ENCODE results near the gene KCTD8.

KCTD8 gene

GRCh38 chr4:44422912-44423311, 25.7 kb downstream of the KCTD8 start:
- H3K4me3 ChIP-seq (ENCODE audit: control insufficient read depth, low read depth, low read length): no peak overlapping the region
- no peak for DNase-seq (ENCODE audit: low read depth)
- TF ChIP-seq, protein P1, sequence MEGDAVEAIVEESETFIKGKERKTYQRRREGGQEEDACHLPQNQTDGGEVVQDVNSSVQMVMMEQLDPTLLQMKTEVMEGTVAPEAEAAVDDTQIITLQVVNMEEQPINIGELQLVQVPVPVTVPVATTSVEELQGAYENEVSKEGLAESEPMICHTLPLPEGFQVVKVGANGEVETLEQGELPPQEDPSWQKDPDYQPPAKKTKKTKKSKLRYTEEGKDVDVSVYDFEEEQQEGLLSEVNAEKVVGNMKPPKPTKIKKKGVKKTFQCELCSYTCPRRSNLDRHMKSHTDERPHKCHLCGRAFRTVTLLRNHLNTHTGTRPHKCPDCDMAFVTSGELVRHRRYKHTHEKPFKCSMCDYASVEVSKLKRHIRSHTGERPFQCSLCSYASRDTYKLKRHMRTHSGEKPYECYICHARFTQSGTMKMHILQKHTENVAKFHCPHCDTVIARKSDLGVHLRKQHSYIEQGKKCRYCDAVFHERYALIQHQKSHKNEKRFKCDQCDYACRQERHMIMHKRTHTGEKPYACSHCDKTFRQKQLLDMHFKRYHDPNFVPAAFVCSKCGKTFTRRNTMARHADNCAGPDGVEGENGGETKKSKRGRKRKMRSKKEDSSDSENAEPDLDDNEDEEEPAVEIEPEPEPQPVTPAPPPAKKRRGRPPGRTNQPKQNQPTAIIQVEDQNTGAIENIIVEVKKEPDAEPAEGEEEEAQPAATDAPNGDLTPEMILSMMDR (conservative IDR thresholded peaks at IDR 0.05; ENCODE audit: control insufficient read depth, insufficient read depth, low read depth, low read length): no peak

- TF ChIP-seq, protein P1 (conservative IDR thresholded peaks at IDR 0.05; ENCODE audit: control insufficient read depth, insufficient read depth, low read depth, low read length): no peak
- no peak overlapping the region for H3K4me3 ChIP-seq (ENCODE audit: control insufficient read depth, low read depth, low read length)
- no peak for DNase-seq (ENCODE audit: low read depth)
These were observed 27.1 kb downstream of the KCTD8 start for GRCh38 chr4:44421330-44422065.

DNA sequence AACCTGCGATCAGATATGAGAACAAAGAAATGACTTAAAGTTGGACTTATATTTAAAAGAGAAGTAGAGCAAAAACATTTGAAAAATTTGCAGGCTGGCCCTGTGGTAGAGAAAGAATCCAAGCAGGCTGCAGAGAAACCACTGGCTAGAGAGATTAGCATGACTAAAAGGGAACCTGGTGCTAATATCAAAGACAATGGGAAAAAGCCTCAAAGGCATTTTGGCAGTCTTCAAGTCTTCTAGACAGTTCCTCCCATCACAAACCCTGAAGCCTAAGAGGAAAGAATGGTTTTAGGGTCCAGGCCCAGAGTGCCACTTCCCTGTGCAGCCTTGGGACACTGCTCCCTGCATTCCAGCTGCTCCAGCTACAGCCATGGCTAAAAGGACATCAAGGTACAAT, 33.4 kb downstream of the KCTD8 start:
- TF ChIP-seq, protein P1 (conservative IDR thresholded peaks at IDR 0.05; ENCODE audit: control insufficient read depth, insufficient read depth, low read depth, low read length): no peak
- H3K4me3 ChIP-seq (ENCODE audit: control insufficient read depth, low read depth, low read length): no peak overlapping the region
- no peak for DNase-seq (ENCODE audit: low read depth)

DNA sequence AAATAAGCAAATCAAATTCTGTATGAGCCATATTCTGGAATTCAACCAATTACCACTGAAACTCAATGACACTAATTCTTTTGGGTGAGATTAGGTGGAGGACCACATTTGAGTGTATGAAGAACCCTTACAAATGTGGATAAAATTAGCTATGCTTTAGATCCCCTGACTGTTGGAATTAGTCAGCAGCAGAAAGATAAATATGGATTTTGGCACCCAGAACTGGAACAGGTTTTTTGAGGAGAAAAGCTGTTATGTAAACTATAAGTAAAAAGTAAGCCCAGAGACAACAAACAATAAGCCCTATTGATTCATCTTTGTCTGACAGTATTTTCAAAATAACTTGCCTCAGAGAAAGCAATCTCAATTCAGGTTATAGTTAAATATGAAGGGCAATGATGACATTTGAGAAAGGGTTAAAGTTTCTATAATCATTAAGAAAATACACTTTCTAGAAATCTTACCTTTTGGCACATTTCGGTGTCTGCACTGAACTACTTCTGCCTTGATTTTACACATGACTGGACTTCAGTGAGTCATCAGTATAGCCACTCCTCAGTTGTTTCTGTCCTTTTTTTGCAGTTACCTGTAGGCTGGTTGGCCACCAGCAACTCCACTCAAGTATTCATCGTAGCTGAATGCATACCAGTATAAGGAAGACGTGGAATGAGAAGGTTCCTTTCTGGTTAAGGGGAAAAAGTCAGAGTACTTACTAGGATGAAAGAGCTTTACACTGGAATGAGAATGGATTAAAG, 80.0 kb downstream of the KCTD8 start:
- TF ChIP-seq, protein P1 (conservative IDR thresholded peaks at IDR 0.05; ENCODE audit: control insufficient read depth, insufficient read depth, low read depth, low read length): no peak
- DNase-seq (ENCODE audit: low read depth): no peak
- no peak overlapping the region for H3K4me3 ChIP-seq (ENCODE audit: control insufficient read depth, low read depth, low read length)

GRCh38 chr4:44354172-44354571, 94.4 kb downstream of the KCTD8 start:
- DNase-seq (ENCODE audit: low read depth): no peak
- TF ChIP-seq, protein P1 (conservative IDR thresholded peaks at IDR 0.05; ENCODE audit: control insufficient read depth, insufficient read depth, low read depth, low read length): no peak
- H3K4me3 ChIP-seq (ENCODE audit: control insufficient read depth, low read depth, low read length): no peak overlapping the region

GRCh38 chr4:44351069-44351468, 97.5 kb downstream of the KCTD8 start:
- DNase-seq (ENCODE audit: low read depth): no peak
- TF ChIP-seq, protein P1 (conservative IDR thresholded peaks at IDR 0.05; ENCODE audit: control insufficient read depth, insufficient read depth, low read depth, low read length): no peak
- no peak overlapping the region for H3K4me3 ChIP-seq (ENCODE audit: control insufficient read depth, low read depth, low read length)

Data from fibroblast of mammary gland (primary cell).